Measurements from ENCODE around the gene MAP3K19. TPM values are rescaled to one million over a fixed set of nuclear protein-coding genes. Genes with fewer than 3 reads are reported as not detected.

Gene MAP3K19
- total and polyA plus RNA-seq, 2 of the 8 experiments (the other 6 are each of a cell fraction or from before 2014, with no cell fraction given), result not detected

DNA sequence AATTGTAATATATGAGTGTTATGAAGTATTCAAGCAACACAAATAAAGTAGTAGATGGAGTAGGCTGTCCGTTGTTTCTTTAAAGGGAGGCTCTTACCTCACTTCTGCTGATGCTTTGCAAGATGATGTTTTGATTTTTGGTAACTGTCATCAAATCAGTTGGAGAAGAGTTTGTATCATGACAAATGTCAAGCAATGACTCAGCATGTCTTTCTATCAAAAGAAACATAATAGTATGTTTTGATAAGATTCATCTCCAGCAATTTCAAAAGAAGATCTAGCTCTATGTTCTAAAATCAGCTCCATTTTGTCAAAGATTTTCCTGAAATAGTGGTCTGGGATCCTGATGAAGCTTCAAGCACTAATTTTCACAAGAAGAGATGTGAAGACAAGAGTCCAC, 25.6 kb downstream of the MAP3K19 start:
- no peak for FAIRE-seq
- Histone ChIP-seq H3K27me3 (replicated peaks in 1 of 4; ENCODE audit: control insufficient read depth in 3 of 4, extremely low read depth in 1 of 4, insufficient read depth in 3 of 4, low read length in 3 of 4) (no peaks in the 10 kb centered on the region), H2BK20ac (ENCODE audit: low read length) (no peak overlapping the region), H3K79me1 (ENCODE audit: low read depth, low read length) (no peaks in the 10 kb centered on the region), H2BK120ac (replicated peaks; ENCODE audit: low read depth, low read length) (no peak overlapping the region), H2AFZ (ENCODE audit: low read length) (no peak overlapping the region), H2BK15ac (ENCODE audit: low read length) (no peak overlapping the region), H4K20me1 (replicated peaks in 1 of 2; ENCODE audit: control insufficient read depth in 1 of 2, insufficient read depth in 2 of 2, low read length in 2 of 2) (no peaks in the 10 kb centered on the region), H3K56ac (replicated peaks; ENCODE audit: insufficient read length, low read depth, low read length) (no peak overlapping the region), H3K9me3 (ENCODE audit: insufficient read depth in 2 of 2, low read depth in 1 of 2, low read length in 1 of 2) (no peaks in the 10 kb centered on the region), H3K4me3 (ENCODE audit: extremely low read depth in 1 of 4, insufficient read depth in 2 of 4, low read depth in 3 of 4, low read length in 4 of 4) (no peak overlapping the region), H3K14ac (ENCODE audit: insufficient read length) (no peak overlapping the region), H3K9ac (replicated peaks in 1 of 4; ENCODE audit: extremely low read depth in 1 of 4, low read depth in 3 of 4, low read length in 3 of 4) (no peak overlapping the region), H2BK12ac (ENCODE audit: low read depth, low read length) (no peak overlapping the region), H4K8ac (ENCODE audit: extremely low read depth, insufficient read depth, low read length) (no peak overlapping the region), H3K4me2 (ENCODE audit: insufficient read depth in 1 of 2, low read depth in 2 of 2, low read length in 2 of 2) (no peak overlapping the region), H3K36me3 (ENCODE audit: control insufficient read depth in 2 of 4, insufficient read depth in 4 of 4, low read length in 3 of 4) (no peaks in the 10 kb centered on the region), H3K4ac (replicated peaks; ENCODE audit: insufficient read length, low read depth, low read length) (no peak overlapping the region), H2AK5ac (ENCODE audit: low read depth, low read length) (no peak overlapping the region), H3K23ac (ENCODE audit: insufficient read length) (no peak overlapping the region), H3K18ac (ENCODE audit: extremely low read depth, low read length) (no peak overlapping the region), H3K4me1 (replicated peaks in 1 of 4; ENCODE audit: control insufficient read depth in 3 of 4, insufficient read depth in 4 of 4, low read length in 3 of 4) (no peaks in the 10 kb centered on the region), H4K91ac (replicated peaks; ENCODE audit: insufficient read length, low read length) (no peak overlapping the region), H3K23me2 (ENCODE audit: low read depth, low read length) (no peaks in the 10 kb centered on the region), H2BK5ac (ENCODE audit: low read depth, low read length) (no peak overlapping the region), H4K5ac (ENCODE audit: insufficient read length, low read depth, low read length) (no peak overlapping the region), H3K79me2 (ENCODE audit: control insufficient read depth in 1 of 2, insufficient read depth in 2 of 2, low read length in 2 of 2) (no peaks in the 10 kb centered on the region), H3K27ac (ENCODE audit: low read depth, low read length) (no peak overlapping the region)
- WGBS, 2 experiments (ENCODE audit: extremely low coverage in 1 of 2, insufficient coverage in 1 of 2, insufficient read length in 1 of 2, insufficient replicate concordance in 2 of 2, low coverage in 1 of 2, low lambda C conversion rate in 2 of 2, missing lambda C conversion rate in 1 of 2), result 95% methylated on average over 1 of the region's 1 CpG; no CpG with 5 or more reads in 1 of the 2 experiments
- ChIA-PET POLR2A (ENCODE audit: partially characterized antibody) (no interaction called here), CTCF (ENCODE audit: partially characterized antibody) (interaction anchor here (1.1 to 2.5 kb wide), 4 partner anchors 18 to 775 kb away, joined by 4 to 7 read pairs (median 6); no protein-coding TSS in a partner anchor)
- no peak for DNase-seq (ENCODE audit: low read depth in 1 of 2, low spot score in 2 of 2)
- TF ChIP-seq EGR1 (IDR thresholded peaks at IDR 0.05; ENCODE audit: borderline replicate concordance, low read depth, low read length) (no peak), GABPA (IDR thresholded peaks at IDR 0.05; ENCODE audit: borderline replicate concordance, insufficient read depth, low read length) (no peak), CBX5 (IDR thresholded peaks at IDR 0.05; ENCODE audit: low read depth, low read length) (no peak), NANOG (IDR thresholded peaks at IDR 0.05; ENCODE audit: insufficient read depth, low read depth, low read length, poor library complexity, severe bottlenecking) (no peak), CBX8 (IDR thresholded peaks at IDR 0.05; ENCODE audit: borderline replicate concordance, low read depth, low read length) (no peak), SP4 (IDR thresholded peaks at IDR 0.05; ENCODE audit: low read length) (no peak), BRCA1 (IDR thresholded peaks at IDR 0.05; ENCODE audit: low read depth, low read length) (no peak), RNF2 (IDR thresholded peaks at IDR 0.05; ENCODE audit: borderline replicate concordance, low read depth, low read length, missing control alignments, poor library complexity, severe bottlenecking) (no peak), RXRA (IDR thresholded peaks at IDR 0.05; ENCODE audit: insufficient read depth, low read depth, low read length) (no peak), ZNF274 (IDR thresholded peaks at IDR 0.05; ENCODE audit: borderline replicate concordance, extremely low read depth, low read length) (no peak), PHF8 (conservative IDR thresholded peaks at IDR 0.05; ENCODE audit: low read depth, low read length) (no peak), CHD1 (IDR thresholded peaks at IDR 0.05; ENCODE audit: low read depth, low read length) (no peak), BACH1 (IDR thresholded peaks at IDR 0.05; ENCODE audit: low read length) (no peak)
- TF ChIP-seq, protein P1, sequence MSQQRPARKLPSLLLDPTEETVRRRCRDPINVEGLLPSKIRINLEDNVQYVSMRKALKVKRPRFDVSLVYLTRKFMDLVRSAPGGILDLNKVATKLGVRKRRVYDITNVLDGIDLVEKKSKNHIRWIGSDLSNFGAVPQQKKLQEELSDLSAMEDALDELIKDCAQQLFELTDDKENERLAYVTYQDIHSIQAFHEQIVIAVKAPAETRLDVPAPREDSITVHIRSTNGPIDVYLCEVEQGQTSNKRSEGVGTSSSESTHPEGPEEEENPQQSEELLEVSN (IDR thresholded peaks at IDR 0.05), result no peak

Data from H1 (cell line).